GM21390 (cell line): Measurements from ENCODE around the gene ZNF768.
"Not testable (repeated sequence)": the region's sequence is repeated elsewhere in the genome, so short reads cannot be mapped to it uniquely, and the experiment has no call there.

Experiments used
- ATAC-seq: cut with Tn5 transposase; IDR thresholded peaks from one replicate; pipeline ENCODE4 v1.9.1; 2021; ENCODE audit not compliant: unreplicated experiment

The ZNF768 gene

DNA sequence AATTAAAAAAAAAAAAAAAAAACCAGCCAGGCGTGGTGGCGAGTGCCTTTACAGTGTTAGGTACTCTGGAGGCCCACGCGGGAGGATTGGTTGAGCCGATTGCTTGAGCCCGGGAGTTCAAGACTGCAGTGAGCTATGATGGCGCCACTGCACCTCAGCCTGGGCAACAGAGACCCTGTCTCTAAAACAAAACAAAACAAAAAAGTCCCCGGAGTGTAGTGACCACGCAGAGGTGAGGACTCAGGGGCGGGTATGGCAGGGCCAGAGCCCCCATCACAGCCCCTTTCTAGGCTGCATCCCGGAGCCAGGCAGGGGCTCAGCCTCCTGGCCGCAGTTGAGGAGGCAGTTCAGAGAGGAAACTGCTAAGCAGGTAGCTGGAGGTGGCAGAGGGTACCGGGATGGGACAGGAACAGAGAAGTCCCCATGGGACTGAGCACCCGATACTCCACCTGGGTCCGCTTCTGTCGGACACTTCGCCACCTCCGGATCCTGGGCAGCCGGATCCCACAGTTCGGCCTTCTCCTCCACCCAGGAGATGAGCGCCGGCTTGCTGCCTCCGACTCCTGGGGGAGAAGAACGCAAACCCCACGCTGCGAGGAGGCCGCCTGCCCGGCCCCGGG lies 7.5 kb upstream of the ZNF768 start:
- ATAC-seq = no peak

DNA sequence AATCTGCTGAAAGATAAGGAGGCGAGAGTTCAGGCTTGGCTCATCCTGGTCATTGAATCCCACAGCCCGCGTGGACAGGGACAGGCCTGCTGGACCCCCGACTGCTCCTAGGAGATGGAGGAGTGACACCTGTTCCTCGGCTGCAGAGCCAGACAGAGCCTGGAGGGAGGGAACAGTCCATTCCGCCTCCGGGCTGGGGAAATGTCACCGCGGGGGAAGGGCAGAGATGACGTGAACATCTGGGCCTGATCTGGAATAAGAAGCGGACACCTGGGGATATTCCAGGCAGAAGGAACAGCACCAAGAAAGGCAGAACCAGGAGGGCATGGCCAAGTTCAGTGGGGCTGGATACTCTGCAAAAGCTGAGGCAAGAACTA lies 6.8 kb upstream of the ZNF768 start:
- no peak for ATAC-seq

DNA sequence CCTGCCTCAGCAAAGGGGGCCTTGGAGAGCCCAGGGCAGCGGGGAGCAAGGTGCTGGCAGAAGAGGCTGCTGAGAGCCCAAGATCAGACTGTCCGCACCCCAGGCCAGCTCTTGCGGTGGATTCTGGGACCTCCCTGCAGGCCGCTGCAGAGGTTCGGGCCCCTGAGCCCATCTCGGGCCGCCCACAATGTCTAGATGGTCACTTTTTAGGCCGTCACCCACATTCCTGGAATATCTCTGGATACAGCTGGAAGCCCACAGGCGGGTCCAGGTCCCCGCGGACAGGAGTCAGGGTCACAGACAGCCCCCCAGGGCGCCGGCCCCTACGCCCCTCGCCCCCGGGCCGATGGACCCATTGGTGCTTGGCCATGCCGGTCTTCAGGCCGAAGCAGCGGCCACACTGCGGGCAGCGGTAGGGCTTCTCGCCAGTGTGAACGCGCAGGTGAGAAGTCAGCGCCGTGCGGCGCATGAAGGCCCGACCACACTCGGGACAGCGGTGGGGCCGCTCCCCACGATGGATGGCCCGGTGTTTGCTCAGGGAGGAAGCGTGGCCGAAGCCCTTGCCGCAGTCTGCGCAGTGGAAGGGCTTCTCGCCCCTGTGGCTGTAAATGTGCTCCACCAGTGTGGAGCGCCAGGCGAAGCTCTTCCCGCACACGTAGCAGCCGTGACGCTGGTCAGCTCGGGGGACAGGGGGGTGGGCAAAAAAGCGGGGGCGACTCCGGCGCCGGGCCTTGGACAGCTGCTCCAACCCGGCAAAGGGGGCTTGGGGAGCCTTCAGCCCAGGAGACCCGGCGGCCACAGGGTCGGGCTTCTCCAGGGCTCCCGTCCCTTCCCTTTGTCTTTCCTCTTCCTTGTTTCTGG lies 6.1 kb upstream of the ZNF768 start:
- no peak for ATAC-seq

DNA sequence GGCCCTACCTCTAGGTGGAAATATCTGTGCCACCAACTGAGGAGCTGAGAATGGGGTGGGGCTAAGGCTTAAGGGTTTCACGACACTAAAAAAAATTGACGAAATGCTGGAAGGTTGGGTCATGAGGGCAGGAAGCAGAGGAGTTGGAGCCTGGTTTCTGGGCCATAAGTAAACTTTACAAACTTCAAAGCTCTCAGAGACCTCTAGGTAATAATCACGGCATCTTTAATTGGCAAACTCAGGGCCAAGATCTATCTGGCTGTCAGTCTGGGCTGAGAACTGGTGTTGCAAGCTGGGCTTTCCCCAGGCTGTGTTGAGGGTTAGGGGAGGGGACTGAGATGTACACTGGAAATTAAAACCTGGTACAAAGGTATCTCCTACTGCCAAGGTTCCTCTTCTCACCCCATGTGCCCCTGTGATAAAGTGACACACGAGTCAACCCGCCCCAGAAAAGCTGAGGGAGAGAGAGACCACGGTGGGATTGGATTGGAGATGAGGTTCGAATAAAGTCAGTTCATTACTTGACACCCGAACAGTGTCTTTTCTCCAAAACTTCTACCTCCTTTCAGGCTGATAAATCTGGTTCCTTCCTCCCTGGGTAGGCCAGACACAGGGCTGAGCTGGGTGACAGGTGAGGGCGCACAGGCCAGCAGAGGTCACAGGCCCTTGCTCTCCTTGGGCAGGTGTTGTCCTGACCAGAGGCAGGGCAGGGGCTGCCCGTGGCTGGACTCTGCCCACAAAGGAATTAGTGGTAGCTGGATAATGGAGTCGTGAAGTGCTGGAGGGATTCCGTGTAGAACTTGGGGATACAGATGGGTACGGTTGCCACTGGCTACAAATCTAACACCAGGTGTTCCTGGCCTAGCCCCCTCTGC lies 4.0 kb upstream of the ZNF768 start:
- no peak for ATAC-seq

DNA sequence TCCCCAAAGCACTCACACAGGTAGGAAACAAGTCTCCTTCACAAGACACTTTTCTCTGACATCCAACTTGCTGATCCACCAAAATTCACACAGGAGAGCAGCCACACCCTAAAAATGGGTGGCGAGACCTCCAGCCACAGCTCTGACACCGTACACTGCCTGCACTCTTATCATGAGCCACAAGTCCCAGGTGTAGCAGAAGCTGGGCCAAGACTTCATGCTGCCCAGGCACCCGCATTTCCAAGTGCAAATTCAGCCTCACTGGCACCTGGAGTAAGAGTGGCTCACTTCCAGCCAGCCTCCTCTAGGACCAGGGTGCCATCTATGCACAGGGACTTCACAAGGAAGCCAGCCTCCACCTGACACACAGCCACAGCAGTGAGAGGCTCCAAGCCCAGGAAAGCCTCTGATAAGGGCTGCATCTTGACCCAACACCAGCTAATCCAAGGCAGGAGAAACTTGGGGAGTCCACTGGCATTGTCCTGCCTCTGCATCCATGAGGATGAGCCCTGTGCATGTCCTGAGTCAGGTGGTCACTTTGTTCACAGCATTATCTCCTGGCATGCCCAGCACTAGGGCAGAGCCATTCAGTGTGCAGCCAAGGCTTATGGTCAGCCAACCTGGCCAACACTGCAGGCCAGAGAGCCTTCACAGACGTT lies 2.6 kb upstream of the ZNF768 start:
- ATAC-seq = no peak

DNA sequence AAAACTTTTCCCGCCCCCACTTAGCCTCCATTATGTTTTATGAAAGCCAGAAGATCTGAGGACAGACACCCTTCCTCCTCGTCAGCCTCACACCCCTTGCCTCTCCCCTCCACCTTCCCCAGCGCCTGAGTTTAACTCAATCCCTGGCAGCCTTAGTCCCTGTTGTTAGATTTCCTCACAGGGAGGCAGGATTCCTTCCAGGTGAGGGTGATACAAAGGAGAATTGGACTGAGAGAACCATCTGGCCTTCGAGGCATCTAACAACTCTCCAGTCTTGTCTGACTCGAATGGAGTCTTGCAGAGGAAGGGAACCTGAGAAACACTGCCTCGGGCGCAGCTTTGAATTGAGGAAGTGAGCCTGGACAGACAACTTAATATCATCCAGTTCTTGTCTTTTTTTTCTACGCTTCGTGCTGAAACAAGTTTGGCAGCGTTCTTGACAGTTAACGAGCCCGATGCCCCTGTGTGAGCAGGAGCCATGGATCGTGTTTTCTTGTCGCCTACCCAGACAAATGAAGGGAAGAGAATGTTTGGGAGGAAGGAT lies 1.3 kb upstream of the ZNF768 start:
- ATAC-seq = peak; percentile 11

DNA sequence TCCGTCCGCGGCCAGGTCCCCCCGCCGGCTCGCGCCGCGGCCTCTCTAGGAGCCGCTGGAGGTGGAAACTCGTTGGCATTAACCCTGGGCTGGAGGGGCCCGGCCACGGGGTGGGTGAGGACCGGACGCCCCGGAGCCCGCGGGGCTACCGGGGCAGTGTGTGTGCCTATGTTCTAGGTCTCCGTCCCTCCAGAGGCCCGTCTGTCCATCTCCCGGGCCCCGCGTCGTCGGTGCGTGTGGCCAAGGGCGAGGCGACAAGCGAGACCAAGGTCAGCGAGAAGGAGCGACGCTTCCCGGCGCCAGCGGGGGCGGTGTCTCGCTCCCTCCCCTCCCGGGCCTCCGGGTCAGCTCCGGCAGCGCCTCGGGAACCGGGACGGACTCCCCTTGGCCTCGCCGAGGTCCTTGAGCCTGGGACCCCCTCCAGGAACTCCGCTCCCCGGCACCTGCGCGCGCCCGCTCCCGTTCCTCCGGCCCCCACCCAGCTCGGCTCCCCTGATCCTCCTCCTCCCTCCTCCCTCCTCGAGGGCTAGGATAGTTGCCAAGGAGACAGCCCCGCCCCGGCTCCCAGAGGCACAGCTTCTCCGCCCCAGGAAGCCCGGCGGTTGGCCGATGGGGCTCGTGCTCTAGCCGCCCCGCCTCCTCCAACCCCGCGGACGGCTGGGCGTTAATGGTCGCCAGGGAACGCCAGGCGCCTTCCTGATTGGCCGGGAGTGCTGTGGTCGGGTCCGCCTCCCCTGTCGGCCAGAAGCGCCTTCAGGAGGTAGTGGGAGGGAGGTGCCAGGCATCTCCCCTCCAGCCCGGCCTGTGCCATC lies 663 bp upstream of the ZNF768 start:
- peak; percentile 76 for ATAC-seq

DNA sequence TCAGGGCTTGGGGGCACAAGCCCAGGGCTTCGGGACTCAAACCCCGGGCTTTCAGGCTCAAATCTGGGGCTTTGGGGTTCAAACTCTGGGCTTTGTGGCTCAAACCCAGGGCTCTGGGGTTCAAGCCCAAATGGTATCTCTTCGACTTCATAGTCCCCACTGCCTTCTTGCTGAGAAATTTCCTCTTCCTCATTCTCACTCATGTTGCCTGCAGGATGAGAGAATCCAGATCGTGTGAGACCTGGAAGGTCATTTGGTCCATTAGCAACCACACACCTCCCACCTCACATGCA lies 576 bp downstream of the ZNF768 start:
- no peak for ATAC-seq

DNA sequence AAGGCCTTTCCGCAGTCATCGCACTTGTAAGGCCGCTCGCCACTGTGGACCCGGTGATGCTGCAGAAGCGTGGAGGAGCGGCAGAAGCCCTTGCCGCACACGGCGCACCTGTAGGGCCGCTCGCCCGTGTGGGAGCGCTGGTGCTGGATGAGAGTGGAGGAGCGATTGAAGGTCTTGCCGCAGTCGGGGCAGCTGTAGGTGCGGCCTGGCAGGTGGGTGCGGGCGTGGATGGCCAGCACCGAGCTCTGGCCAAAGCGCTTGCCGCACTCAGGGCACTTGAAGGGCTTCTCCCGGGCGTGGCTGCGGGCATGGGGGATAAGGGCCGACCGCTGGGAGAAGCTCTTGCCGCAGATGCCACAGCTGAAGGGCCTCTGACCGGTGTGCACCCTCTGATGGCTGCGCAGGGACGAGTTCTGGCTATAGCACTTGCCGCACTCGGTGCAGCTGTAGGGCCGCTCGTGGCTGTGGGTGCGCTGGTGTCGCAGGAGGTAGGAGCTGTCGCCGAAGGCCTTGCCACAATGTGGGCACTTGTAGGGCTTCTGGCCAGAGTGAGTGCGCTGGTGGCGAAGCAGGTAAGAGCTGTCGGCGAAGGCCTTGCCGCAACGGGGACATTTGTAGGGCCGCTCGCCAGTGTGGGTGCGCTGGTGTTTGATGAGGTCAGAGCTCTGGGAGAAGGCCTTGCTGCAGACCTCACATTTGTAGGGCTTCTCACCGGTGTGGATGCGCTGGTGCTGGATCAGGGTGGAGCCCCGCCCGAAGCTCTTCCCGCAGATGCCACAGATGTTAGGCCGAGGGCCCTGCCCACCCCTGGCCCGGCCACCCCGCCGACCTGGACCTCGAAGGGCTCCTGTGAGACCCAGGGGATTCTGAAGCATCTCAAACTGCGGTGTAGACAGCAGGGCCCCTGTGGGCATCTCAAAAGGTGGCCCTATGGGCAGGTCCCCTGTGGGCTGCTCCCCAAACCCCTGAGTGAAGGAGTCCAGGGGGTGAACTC lies 1.5 kb downstream of the ZNF768 start:
- ATAC-seq = no peak

DNA sequence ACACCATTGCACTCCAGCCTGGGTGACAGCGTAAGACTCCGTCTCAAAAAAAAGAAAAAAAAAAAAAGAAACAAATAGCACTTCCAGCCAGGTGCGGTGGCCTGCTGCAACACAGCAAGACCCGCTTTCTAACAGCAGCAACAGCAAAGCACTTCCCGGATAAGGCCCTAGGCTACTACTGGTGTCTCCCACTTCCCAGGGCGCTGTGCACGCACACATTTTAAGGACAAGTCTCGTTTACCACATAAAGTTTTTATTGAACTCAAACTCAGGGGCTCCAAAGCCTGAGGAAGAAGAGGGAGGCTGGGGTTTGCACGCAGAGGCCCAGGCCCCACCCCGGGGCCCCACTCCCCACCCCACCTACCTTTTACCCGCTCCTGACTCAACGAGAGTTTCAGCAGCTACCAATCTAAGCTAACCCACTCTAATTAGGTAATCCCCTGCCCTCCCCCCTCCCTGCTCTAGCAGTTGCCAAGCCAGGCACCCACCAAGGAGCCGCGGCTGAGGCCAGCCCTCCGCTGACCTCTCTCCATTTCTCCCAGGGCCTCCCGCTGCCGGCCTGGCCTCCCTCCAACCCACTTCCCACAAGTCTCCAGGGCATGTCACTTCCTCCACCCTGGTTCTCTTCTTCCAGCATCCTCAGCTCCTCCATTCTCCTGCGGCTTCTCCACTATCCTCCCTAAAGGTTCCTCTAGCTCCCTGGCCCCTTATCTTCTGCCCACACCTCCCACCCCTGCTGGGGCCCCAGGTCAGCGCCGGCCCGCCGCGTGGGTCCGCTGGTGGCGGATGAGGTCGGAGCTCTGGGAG lies 2.4 kb downstream of the ZNF768 start:
- ATAC-seq = no peak

DNA sequence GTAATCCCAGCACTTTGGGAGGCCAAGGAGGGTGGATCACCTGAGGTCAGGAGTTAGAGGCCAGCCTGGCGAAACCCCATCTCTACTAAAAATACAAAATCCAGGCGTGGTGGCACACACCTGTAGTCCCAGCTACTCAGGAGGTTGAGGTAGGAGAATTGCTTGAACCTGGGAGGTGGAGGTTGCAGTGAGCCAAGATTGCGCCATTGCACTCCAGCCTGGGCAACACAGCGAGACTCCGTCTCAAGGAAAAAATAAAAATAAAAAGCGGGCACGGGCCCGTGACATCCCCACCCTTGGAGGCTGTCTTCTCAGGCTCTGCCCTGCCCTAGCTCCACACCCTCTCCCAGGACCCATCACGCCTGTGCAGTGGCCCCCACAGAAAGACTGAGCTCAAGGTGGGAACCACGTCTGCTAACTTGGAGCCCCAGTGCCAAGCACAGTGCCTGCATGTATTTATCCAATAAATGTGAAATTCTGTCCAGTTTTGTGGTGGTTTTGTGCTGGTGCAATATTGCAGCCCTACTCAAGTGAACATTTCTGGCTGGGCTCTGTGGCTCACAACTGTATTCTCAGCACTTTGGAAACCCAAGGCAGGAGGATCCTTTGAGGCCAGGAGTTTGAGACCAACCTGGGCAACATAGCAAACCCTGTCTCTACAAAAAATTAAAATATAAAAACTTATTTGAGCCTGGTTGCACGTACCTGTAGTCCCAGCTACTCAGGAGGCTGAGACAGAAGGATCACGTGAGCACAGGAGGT lies 3.5 kb downstream of the ZNF768 start:
- not testable (repeated sequence) for ATAC-seq

DNA sequence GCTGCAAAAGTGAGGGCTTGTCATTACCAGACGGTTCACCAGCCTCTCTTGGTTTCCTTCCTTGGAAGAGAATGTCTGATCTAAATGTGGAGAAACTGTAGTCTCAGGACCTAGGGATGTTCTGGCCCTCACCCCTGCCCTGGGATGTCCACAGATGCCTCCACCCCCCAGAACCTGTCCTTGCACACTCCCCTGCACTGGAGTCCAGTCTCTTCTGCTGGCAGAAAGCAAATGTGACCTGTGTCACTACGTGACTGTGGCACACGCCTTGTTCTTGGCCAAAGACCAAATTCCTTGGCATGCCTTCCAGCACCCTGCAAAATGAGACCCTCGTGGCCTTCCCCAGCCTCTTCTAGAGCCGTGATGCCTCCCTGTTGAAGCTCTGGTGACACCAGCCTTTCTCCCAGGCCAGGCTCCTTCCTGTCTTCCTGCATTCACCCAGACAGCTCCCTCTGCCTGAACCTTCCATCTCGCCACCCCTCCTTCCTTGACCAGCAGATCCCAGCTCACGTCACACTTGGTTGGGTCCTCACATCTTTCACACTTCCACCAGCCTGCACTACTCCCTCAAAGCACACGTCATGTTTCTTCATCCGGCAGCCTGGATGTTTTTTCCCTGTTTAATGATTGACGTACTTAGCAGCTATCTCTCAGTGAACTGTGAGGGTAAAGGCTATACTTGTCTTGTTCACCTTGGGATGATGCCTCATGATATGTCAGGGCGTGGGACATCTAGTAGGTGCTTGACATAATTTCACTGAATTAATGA lies 4.3 kb downstream of the ZNF768 start:
- no peak for ATAC-seq

DNA sequence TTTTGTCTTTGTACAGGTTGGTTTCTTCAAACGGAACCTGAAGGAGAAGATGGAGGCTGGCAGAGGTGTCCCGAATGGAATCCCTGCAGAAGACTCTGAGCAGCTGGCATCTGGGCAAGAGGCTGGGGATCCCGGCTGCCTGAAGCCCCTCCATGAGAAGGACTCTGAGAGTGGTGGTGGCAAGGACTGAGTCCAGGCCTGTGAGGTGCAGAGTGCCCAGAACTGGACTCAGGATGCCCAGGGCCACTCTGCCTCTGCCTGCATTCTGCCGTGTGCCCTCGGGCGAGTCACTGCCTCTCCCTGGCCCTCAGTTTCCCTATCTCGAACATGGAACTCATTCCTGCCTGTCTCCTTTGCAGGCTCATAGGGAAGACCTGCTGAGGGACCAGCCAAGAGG lies 4.9 kb downstream of the ZNF768 start:
- ATAC-seq = no peak

DNA sequence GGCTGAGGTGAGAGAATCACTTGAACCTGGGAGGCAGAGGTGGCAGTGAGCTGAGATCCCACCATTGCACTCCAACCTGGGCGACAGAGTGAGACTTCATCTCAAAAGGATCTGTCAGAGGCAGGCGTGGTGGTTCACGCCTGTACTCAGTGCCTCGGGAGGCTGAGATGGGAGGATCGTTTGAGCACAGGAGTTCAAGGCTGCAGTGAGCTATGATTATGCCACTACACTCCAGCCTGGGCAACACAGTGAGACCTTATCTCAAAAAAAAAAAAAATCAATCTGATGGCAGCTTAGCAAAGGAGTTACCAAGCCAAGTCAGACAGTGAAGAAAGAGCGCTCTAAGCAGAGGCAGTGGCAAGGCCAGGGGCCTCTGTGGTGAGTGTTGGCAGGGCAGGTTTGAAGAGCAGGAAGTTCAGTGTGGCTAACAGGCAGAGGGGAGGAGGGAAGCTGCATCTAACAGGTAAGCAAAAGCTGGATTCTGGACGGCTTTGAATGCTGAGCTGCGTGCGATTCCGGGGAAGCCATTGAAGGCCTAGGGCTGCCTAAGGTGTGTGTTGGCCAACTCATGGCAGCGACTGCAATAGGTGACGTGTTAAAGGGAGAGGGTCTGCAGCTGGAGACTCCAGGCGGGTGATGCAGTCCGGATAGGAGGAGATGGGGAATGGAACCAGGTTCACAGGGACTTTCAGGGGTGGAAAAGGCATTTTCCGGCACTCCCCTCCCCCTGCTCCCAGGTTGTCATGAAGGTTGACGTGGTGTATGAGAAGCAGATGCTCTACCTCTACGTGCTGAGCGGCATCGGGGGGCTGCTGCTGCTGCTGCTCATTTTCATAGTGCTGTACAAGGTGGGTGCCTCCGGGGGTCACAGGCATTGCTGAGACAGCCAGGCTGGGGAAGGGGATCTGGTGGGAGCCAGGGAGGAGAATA lies 7.0 kb downstream of the ZNF768 start:
- ATAC-seq = no peak

DNA sequence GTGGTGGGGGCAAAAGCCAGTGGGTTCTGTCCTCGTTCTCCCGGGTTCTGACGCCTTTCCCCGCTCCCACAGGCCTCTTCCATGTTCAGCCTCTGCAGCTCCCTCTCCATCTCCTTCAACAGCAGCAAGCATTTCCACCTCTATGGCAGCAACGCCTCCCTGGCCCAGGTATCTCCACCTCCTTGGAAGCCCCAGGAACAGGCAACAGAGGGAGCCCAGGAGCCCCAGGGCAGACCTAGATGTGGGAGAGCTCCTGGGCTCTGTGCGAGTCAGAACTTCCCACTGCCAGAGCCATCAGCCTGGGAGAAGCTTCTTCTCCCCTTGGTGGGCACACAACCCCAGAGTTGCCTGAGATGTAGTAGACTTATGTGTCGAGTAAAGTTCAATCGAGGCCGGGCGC lies 7.8 kb downstream of the ZNF768 start:
- no peak for ATAC-seq

DNA sequence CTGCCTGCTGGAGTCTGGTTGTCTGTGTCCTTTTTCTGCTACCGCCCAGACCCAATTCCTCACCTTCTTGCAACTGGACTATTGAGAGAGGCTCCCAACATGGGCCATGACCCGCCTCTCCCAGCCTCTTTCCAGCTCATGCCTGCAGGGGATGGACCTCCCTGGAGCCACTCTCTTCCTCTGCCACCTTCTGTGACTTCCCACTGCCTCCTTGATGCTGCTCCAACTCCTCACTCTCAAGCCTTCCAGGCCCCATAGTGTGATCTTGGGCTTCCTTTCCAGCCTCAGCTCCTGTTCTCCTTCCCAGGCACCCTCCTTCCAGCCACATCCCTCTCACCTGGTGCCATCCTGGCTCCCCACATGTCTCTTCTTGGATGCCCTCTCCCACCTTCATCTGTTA lies 11.1 kb downstream of the ZNF768 start:
- ATAC-seq = no peak
